CD4-positive, alpha-beta T cell treated with Interleukin-10 for 1 hour (primary cell): ENCODE data around the gene VWA3A.
"Not testable (repeated sequence)": the region's sequence is repeated elsewhere in the genome, so short reads cannot be mapped to it uniquely, and the experiment has no call there.

Source experiments
- DNase-seq: peaks from one replicate; pipeline ENCODE4 v3.0.0-alpha.2; 2020

Gene VWA3A

DNA sequence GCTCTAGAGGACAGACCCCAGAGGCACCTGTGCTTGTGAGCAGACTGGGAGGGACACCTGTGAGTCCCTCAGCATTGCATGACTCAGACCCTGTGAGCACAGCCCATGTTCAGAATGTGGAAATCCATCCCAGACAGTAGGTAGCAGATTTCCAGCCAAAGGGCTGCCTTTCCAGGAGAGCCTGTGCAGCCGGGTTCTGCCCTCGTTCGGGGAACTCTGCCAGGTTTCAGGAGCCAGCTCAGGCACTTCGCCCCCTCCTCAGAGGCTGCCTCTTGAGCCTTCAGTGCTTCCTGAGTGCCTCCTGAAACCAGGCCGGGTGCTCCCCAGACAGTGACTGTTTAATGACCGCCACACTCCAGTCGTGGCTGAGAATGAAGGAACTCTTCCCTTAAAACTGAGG lies 46.7 kb downstream of the VWA3A start:
- DNase-seq: no peak

DNA sequence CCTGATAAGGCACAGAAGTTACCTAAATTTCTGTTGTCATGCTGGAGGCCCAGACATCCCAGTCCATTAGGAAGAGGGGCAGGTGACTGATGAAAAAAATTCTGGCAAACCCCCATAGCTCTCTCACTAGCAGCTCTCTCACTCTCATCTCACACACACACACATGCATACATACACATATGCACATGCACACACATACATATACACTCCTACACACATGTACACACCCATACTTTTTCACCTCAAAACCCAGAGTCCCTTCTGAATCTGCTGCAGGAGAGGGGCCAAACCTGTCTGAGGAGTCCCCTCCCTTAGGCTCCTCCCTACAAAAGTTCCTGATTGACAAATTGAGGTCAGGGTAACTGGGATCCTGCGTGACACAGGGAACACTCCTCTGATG lies 47.4 kb downstream of the VWA3A start:
- DNase-seq: no peak

DNA sequence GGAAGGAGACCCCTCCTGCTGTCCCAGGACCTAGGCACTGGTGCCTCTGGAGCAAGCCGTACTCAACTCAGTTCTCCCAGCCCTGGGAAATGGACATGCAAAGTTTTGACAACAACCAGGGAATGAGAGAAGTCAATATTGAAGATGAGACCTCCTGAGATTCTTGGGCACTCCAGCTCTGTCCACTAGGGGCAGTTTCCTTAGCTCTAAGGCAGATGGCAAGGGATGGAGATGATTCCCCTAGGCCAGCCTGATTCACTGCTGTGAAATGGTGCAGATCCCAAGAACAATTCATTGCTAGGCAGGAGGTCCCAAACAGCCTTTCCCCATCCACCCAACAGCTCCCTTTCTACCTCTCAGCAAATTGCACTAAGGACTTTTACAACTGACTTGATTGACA lies 49.4 kb downstream of the VWA3A start:
- no peak for DNase-seq

DNA sequence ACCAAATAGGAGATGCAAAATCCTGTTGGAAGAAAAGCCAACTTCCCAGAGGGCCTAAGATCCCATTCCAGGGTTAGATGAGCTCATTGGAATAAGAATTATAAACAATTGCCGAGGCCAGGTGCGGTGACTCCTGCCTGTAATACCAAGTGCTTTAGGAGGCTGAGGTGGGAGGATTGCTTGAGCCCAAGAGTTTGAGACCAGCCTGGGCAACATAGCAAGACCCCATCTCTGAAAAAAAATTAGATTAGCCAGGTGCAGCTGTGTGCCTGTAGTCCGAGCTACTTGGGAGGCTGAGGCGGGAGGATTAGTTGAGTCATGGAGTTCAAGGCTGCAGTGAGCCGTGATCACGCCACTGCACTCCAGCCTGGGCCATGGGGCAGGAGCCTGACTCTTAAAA lies 52.2 kb downstream of the VWA3A start:
- DNase-seq: no peak

DNA sequence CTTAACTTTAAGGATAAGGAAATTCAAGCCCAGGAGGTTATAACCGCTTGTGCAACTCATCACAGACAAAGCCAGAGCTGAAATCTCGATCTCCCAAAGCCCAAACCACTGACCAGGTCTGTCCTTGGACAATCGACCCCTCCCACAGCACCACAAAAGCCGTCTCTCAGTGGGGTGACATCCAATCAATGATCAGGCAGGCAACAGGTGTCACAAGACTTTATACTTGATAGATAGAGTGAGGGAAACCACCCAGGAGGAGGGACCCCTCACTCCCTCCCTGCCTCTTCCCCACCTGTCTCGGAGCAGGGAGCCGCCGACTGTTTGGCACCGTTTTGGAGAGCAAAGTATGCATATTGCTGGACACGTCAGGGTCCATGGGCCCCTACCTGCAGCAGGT lies 55.5 kb downstream of the VWA3A start:
- DNase-seq: no peak

DNA sequence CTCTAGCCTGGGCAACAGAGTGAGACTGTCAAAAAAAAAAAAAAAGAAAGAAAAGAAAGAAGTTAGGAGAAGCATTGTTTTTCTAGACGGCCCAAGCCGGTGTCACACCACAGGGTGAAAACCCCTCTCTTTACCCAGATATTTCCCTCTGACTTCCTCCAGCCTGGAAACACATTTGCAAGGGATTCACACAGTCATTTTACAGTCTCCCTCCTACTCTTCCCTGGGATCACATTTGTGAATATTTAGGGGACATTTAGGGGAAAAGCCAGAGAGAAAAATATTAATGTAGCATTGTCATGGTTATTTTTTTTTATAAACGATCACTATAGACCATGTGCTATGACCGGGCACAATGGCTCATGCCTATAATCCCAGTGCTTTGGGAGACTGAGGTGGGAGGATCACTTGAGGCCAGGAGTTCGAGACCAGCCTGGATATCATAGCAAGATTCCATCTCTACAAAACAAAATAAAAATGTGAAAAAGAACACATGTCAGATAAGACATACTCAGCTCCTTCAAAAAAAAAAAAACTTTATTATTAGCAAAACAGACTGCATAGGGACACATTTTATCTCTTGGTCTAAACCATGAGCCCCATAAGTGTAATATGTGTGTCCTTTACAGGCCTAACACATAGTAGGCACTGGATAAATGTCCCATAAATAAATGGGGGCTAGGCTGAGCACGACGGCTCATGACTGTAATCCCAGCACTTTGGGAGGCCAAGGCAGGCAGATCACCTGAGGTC lies 59.1 kb downstream of the VWA3A start:
- no peak for DNase-seq

DNA sequence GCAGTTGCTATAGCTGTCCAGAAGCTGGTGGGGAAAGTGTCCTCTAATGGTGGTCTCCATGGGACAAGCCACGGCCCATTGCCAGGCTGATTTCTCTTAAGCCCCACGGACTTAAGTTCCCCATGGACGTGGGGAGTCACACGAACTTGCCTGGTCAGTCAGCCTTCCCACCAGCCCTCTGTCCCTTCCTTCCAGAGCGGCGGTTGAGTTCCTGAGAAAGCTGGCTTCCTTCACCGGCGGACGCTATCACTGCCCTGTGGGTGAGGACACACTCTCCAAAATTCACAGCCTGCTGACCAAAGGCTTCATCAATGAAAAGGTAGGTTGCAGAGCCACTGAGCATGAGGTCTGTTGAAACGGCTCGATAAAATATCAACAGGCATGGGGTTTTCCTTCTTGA lies 60.0 kb downstream of the VWA3A start:
- DNase-seq: no peak

DNA sequence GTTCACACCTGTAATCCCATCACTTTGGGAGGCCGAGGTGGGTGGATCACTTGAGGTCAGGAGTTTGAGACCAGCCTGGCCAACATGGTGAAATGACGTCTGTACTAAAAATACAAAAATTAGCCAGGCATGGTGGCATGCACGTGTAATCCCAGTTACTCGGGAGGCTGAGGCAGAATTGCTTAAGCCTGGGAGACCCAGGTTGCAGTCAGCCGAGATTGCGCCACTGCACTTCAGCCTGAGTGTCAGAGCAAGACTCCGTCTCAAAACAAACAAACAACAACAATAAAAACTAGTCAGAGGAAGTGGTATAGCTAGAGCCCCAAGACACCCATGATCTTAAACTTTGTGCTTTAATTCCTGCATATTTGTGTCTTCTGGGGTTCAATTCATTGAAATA lies 60.7 kb downstream of the VWA3A start:
- DNase-seq: not testable (repeated sequence)

DNA sequence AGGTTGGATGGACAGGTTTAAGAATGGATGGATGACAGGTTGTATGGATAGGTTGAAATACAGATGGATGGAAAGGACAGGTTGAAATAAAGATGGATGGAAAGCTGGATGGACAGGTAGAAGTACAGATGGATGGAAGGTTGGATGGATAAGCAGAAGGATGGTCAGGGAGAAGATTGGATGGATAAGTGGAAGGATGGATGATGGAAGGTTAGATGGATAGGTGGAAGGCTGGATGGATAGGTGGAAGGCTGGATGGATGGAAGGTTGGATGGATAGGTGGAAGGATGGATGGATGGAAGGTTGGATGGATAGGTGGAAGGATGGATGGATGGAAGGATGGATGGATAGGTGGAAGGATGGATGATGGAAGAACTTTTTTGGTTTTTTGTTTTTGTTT lies 69.1 kb downstream of the VWA3A start:
- no peak for DNase-seq

DNA sequence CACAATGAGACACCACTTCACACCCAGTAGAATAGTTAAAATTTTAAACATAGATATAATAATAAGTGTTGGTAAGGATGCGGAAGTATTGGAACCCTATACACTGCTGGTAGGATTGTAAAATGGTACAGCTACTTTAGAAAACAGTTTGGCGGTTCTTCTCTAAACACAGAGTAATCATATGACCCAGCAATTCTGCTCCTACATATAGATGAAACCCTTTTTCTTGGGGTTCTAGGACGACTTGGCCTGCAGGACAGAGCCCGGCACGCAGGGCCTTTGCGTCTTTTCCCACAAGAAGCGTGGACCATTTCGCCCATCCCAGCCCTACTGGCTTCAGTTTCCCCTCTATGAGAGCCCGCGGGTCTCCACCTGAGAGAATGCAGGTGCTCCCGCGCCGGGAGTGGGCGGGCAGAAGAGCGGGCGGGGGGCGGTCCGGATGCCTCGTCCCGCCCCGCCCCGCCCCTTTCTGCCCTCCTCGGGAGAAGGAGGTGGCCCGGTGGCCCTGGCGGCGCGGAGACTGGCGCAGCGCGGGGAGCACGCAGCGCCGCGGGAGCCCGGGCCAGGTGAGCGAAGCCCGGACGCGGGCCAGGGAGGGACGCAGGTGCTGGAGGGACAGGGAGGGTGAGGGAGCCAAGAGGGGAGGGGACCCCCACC lies 69.8 kb downstream of the VWA3A start, which contains the start of gene SDR42E2:
Gene SDR42E2 (plus strand): TSS at position 508 of the 657 bp plus-strand sequence. CDS start 3,077 bp downstream, outside the sequence.
- peak; percentile 50 for DNase-seq

DNA sequence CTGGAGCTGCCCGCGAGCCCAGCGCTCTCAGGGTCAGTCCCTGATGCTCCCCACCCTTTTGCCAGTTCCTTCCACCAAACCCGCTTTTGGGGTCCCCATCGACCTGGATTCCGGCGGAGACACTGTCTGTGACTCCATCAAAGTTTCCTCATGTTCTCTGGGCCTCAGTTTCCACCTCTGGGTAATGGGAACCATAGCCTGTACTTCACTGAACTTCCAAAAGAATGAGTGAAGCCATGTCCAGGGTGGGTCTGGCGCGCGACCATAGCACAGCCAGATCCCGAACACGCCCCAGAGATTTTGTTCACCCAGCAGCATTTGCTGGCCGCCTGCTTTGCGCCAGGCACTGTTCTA lies 70.3 kb downstream of the VWA3A start:
- no peak for DNase-seq

DNA sequence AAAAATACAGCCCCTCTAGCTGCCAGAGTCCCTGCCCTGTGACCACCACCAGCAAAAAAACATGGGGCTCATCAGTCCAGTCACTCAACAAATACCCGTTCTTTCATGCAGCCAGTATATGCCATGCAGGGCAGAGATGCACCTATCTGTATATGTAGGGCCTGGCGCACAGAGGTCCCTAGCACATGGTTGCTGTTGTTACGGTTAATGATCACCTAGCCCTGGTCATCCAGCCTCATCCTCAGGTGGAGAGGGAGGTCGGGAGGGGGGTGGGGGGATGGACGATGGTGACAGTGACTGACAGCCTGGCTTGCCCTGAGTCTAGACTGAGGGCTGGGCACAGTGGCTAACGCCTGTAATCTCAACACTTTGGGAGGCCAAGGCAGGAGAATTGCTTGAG lies 71.5 kb downstream of the VWA3A start:
- no peak for DNase-seq

DNA sequence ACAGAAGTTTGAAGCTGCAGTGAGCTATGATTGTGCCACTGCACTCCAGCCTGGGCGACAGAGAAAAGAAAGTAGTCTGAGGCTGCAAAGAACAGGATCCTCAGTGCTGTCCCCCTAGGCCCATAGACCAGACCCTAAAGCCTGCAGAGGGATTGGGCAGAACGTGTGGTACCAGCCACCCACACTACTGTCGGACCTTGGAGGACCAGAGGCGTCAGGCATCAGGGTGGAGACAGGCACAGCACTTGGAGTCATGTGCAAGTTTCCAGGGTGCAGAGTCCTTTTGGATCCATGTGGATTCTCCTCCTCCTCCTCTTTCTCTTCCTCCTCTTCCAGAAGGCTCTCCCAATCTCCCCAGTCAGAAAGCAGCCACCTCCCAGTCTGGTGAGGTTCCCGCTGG lies 72.1 kb downstream of the VWA3A start:
- DNase-seq: no peak

DNA sequence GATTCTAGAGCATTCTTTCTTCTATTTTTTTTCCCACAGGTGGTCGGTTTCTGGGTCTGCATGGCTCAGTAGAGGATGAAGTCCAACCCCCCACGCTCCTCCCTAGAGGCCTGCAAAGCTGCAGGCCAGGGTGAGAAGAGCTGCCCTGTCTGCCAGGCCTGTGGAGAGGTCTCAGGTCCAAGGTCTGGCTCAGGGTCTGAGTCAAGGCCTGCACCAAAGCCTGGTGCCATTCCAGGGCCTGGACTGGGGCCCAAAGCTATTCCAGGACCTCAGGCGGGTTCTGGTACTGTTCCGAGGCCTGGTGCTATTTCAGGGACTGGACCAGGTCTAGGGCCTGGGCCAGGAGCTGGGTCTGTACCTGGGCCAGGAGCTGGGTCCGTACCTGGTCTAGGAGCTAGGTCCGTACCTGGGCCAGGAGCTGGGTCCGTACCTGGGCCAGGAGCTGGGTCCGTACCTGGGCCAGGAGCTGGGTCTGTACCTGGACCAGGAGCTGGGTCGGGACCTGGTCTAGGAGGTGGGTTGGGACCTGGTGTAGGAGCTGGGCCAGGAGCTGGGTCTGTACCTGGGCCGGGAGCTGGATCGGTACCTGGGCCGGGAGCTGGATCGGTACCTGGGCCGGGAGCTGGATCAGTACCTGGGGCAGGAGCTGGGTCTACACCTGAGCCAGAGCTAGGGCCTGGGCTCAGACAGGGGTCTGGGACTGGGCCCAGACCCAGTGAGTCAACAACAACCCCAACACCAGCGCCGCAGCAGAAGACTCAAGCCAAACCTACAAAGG lies 73.4 kb downstream of the VWA3A start:
- no peak for DNase-seq

DNA sequence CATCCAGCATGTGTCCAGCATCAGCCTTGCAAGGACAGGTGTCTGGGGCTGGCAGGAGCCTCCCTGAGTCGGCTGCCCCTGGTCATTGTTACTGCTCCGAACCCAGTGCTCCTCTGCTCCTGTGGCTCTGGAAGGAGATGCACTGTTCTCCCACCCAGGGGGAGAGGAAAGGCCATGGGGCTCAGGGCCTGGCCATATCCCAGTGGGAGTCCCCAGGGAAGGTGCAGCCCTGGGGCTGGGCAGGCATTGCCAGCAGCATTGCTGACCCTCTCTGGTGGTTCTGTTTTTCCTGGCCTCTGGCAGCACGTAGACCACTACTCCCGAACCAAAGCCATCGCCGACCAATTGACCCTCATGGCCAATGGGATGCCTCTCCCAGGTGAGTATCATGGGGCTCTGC lies 79.6 kb downstream of the VWA3A start:
- DNase-seq: no peak

DNA sequence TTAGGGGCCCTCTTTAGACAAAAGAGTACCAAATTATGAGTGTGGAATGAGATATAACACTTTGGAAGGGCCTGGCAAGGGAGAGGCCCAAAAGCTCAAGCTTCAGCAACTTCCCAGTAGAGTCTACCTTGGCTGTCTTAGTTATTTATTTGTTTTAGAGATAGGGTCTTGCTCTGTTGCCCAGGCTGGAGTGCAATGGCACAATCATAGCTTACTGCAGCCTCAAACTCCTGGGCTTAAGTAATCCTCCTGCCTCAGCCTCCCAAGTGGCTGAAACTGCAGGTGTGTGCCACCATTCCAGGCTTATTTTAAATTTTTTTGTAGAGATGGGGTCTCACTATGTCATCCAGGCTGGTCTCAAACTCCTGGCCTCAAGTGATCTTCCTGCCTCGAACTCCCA lies 80.3 kb downstream of the VWA3A start:
- DNase-seq: not testable (repeated sequence)

DNA sequence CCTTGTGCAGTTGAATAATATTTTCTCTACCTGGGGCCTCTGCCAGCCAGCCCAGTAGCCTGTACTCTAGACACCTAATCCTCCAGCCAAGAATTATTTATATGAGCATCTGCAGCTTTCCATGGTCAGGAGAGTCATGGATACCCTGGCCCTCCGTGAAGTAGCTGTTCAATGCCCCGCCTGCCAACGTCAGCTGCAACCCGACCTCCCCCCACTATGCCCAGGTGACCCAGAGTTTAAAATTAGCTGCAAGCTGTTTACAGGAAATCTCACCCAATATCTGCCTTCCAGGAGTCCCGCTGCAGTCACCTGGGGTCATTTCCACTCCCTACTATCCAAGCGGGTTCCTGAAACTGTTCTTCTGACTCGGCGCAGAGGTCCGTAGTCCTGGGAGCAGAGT lies 82.3 kb downstream of the VWA3A start:
- DNase-seq: no peak

DNA sequence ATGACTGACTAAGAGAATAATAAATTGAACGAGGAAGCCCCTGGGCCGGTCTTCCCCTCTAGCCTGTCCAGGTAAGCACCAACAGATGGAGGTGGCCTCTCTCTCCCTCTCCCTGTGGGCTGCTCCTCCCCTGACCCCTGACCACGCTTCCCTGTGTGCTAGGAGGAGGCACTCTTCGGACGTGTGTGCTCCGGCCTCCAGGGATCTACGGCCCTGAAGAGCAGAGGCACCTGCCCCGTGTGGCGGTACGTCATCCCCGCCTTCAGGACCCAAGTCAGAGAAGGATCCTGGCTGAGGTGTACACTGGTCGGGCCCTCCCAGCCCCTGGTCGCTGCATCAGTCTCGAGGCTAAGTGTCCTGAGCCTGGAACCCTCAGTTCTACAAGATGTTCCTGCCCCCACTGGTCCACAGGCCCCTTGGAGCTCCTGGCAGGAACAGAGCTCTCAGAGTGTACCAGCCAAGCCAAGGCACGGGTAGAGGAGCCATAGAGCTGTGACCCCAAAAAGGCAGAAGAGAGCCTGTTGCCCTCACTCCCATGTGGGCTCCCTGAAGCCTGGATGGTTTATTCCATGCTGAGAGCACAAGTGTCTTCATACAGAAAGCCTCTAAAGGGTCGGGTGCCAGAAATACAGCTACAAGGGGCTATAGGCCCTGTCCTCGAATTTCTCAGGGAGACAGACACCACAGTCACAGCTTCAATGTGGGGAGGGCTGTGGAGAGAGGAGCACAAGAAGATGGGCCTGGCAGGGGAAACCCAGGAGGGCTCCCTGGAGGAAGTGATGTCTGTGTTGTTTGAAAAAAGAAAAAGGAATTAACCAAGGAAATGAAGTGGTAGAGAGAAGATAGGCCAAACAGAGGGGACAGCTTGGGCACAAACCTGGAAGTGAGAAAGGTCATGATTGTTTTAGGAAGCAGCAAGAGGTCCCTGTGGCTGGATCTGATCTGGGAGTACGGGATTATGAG lies 85.9 kb downstream of the VWA3A start:
- no peak for DNase-seq

DNA sequence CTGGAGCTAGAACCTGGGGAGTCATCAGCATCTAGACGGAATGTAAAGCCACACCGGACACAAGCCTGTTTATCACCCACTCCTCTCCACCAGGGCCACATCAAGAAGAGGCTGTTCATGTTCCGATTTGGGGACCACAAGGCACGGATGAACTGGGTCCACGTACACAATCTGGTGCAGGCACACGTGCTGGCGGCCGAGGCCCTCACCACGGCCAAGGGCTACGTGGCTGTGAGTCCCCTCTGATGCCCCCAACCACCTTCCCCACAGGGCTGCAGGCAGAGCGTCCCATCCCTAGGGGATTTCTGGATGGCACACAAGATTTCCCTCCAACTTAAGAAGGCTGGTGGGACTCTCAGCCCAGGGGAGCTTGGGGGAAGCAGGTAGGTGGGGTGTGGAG lies 89.1 kb downstream of the VWA3A start:
- DNase-seq: no peak

DNA sequence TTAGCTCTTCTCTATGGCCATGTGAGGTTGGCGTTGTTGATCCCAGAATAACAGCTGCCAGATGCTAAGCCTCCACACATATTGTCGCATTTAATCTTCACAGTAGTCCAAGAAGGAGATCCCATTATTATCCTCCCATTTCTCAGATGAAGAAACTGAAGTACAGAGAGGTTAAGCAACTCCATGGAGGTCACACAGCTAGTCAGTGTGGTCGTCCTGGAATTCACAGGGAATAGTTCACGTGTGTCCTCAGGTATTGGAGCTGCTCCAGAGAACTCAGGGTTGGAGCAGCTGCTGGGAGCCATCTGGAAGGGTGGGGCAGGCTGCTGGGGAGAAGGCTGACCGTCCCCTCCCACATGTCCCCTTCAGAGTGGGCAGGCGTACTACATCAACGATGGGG lies 89.5 kb downstream of the VWA3A start:
- no peak for DNase-seq

DNA sequence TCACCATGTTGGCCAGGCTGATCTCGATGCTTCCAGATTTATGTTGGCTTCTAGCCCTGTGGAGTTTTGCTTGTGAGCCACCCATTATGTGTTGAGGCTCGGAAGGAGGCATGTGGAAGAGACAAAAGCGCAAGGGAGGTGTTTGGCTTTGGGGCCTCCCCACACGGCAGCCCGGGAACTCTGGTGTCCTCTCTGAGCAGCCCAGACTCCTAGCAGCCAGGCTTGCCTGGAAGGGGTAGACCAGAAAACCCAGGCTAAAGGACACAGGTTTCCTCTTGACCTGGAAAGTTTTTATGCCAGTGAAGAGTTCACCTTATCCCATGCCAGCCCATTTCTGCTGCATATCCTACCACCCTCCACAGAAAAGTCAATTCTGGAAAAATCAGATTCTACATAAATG lies 91.0 kb downstream of the VWA3A start:
- no peak for DNase-seq

DNA sequence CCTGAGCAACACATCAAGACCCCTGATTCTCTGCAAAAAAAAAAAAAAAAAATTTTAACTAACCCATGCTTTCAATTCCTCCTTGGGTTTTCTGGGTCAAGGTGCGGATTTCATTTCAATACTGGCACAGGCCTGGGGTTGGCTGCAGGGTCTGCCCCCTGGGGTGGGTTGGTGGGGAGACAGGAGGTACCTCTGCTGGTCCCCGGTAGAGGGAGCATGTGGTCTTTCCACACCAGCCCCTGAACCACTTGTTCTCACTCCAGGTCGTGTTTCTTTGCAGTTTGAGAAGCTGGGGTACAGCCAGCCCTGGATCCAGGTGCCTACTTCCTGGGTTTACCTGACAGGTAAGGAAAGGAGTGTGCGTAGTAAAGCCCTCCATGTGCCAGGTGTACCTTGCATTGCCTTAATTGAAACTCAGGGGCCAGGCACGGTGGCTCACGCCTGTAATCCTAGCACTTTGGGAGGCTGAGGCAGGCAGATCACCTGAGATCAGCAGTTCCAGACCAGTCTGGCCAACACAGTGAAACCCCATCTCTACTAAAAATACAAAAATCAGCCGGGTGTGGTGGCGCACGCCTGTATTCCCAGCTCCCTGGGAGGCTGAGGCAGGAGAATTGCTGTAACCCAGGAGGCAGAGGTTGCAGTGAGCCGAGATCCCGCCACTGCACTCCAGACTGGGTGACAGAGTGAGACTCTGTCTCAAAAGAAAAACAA lies 91.7 kb downstream of the VWA3A start:
- DNase-seq: no peak
